ENCODE results near the gene NT5C3A.
"Not testable (repeated sequence)": the region's sequence is repeated elsewhere in the genome, so short reads cannot be mapped to it uniquely, and the experiment has no call there.

DNA sequence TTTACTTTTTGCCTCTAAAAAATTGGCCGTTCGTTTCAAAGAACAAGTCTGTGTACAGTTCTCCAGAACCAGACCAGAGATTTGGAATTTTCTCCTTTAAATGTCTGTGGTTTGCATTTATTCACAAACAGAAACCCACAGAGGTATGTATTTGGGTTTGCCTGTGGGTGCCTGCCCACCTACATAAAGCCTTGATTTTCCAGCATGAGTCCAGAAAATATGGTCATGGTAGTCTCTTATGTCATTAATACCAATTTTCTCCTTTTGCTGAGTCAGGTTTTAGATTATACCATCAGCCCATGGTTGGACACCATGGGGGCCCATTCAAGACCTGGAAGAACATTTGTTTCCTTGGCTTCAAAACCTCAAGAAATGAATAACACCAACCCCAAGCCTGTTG, 82.7 kb downstream of the NT5C3A start:
- not testable (repeated sequence) for TF ChIP-seq ZNF274 (IDR thresholded peaks at IDR 0.05; ENCODE audit: low read depth, low read length); SUZ12 (IDR thresholded peaks at IDR 0.05; ENCODE audit: extremely low read depth, insufficient read depth, insufficient read length); YY1 (IDR thresholded peaks at IDR 0.05; ENCODE audit: insufficient read depth, insufficient read length)

Measured in NT2/D1 (cell line).